Keratinocyte (primary cell): Measurements from ENCODE around the gene MSGN1. TPM values are rescaled to one million over a fixed set of nuclear protein-coding genes. Genes with fewer than 3 reads are reported as not detected.

ENCODE experiments used
- DNase-seq: peaks from one replicate; pipeline ENCODE4 v3.0.0-alpha.2; 2011; ENCODE audit warnings: low read depth, missing footprints, low spot score
- FAIRE-seq: peaks from 2 replicates; lab custom pipeline; 2011; peaks lifted over from hg19 to GRCh38; lab: Jason Lieb, UNC
- H2AFZ ChIP-seq: 2 replicates; pipeline ENCODE4 v1.6.0; 2012; ENCODE audit warnings: low read length, control low read depth, inconsistent platforms; ENCODE audit not compliant: control insufficient read depth
- H3K27ac ChIP-seq: 2 replicates; pipeline ENCODE4 v1.5.1; 2011; ENCODE audit warnings: low read length; ENCODE audit not compliant: control insufficient read depth, insufficient read depth
- H3K27me3 ChIP-seq: 3 replicates; pipeline ENCODE4 v1.6.0; 2011; ENCODE audit warnings: low read length; ENCODE audit not compliant: control insufficient read depth, insufficient read depth; ENCODE audit errors: extremely low read depth
- H3K36me3 ChIP-seq, 2 experiments: 2 replicates in 1 of 2; 3 replicates in 1 of 2; pipeline ENCODE4 v1.5.1; 2011; ENCODE audit warnings: low read length in 2 of 2, mild to moderate bottlenecking in 1 of 2; ENCODE audit not compliant: control insufficient read depth in 2 of 2, insufficient read depth in 2 of 2; ENCODE audit errors: extremely low read depth in 1 of 2
- H3K4me1 ChIP-seq: 3 replicates; pipeline ENCODE4 v1.5.1; 2011; ENCODE audit warnings: low read length; ENCODE audit not compliant: control insufficient read depth, insufficient read depth; ENCODE audit errors: extremely low read depth
- H3K4me2 ChIP-seq: 3 replicates; pipeline ENCODE4 v1.6.0; 2011; ENCODE audit warnings: low read depth, low read length; ENCODE audit not compliant: control insufficient read depth, insufficient read depth; ENCODE audit errors: extremely low read depth
- H3K4me3 ChIP-seq, 3 experiments: fragments of 200-600 bp in 1 of 3; sonication (generic) in 1 of 3; 2 replicates in 2 of 3; 3 replicates in 1 of 3; pipeline ENCODE4 v1.5.1; 2011 to 2016; ENCODE audit warnings: low read length in 3 of 3, mild to moderate bottlenecking in 3 of 3, control low read depth in 2 of 3, inconsistent platforms in 1 of 3, low read depth in 1 of 3, mixed read lengths in 1 of 3, mixed run types in 1 of 3, moderate library complexity in 1 of 3; ENCODE audit not compliant: control insufficient read depth in 2 of 3, insufficient read depth in 2 of 3; ENCODE audit errors: extremely low read depth in 1 of 3
- H3K79me2 ChIP-seq: 2 replicates; pipeline ENCODE4 v1.6.0; 2012; ENCODE audit warnings: low read length; ENCODE audit not compliant: control insufficient read depth, insufficient read depth
- H3K9ac ChIP-seq: 3 replicates; pipeline ENCODE4 v1.6.0; 2011; ENCODE audit warnings: low read length; ENCODE audit not compliant: control insufficient read depth, insufficient read depth; ENCODE audit errors: extremely low read depth
- H3K9me1 ChIP-seq: 3 replicates; pipeline ENCODE4 v1.6.0; 2011; ENCODE audit warnings: low read length; ENCODE audit not compliant: control insufficient read depth, insufficient read depth; ENCODE audit errors: extremely low read depth
- H3K9me3 ChIP-seq: 2 replicates; pipeline ENCODE4 v1.5.1; 2012; ENCODE audit warnings: low read depth, low read length; ENCODE audit not compliant: control insufficient read depth
- H4K20me1 ChIP-seq: 3 replicates; pipeline ENCODE4 v1.6.0; 2011; ENCODE audit warnings: low read length; ENCODE audit not compliant: control insufficient read depth, insufficient read depth; ENCODE audit errors: extremely low read depth
- EZH2 ChIP-seq: IDR thresholded peaks from one replicate; pipeline ENCODE4 v1.6.1; 2012; ENCODE audit warnings: inconsistent platforms, mild to moderate bottlenecking, low read length, moderate library complexity
- dilution Hi-C: fragments of 300-500 bp; cut with MboI; formaldehyde crosslinking; loops from one replicate; pipeline ENCODE4 v1.7.0; 2020; ENCODE audit warnings: low sequenced_read_pairs; ENCODE audit not compliant: extremely low pct_ligation_motif_present
- polyA plus RNA-seq, 5 experiments: library from polyadenylated mRNA; depleted of rRNA in 3 of 5; stranded (reverse) in 3 of 5; stranded (forward) in 1 of 5; unstranded in 1 of 5; fragments of >200 nt; gene quantifications; 1 replicate in 1 of 5; 2 replicates in 3 of 5; 3 replicates in 1 of 5; pipeline versions ENCODE4 v1.2.1 to v1.2.3, GENCODE V29; 2011 to 2012; ENCODE audit warnings: missing spikeins in 2 of 5, low read depth in 1 of 5, low replicate concordance in 1 of 5
- TF ChIP-seq, protein P1 (sequence below), 3 experiments: IDR thresholded peaks in 1 of 3; conservative IDR thresholded peaks in 1 of 3; optimal IDR thresholded peaks in 1 of 3; 2 replicates in 2 of 3; 3 replicates in 1 of 3; pipeline versions ENCODE3 to v1.5.1; 2011; ENCODE audit warnings: low read length in 3 of 3, mild to moderate bottlenecking in 3 of 3, moderate library complexity in 2 of 3, control low read depth in 1 of 3, inconsistent platforms in 1 of 3; ENCODE audit not compliant: insufficient read depth in 2 of 3; ENCODE audit errors: extremely low read depth in 1 of 3

The MSGN1 gene
- polyA plus RNA-seq, 1 donor (not counting 4 experiments of a cell fraction or from before 2014, with no cell fraction given), result 0.22 TPM

- Histone ChIP-seq H3K36me3 (no peaks in the 10 kb centered on the region), H3K4me3 (peak overlapping the region in 2 of 3 experiments; percentile 12 to 16), H3K9me3 (no peaks in the 10 kb centered on the region), H3K9ac (peak overlapping the region; percentile 64), H3K27ac (peak overlapping the region; percentile 96), H3K9me1 (no peaks in the 10 kb centered on the region), H4K20me1 (no peaks in the 10 kb centered on the region), H3K27me3 (no peaks in the 10 kb centered on the region), H2AFZ (peak overlapping the region; percentile 51), H3K4me2 (peak overlapping the region; percentile 79), H3K79me2 (no peaks in the 10 kb centered on the region), H3K4me1 (peaks cover 46% of the 10 kb centered on the region)
- FAIRE-seq (peak; percentile 95), DNase-seq (no peak)
- dilution Hi-C loops, result no loop called here
- TF ChIP-seq, protein P1, sequence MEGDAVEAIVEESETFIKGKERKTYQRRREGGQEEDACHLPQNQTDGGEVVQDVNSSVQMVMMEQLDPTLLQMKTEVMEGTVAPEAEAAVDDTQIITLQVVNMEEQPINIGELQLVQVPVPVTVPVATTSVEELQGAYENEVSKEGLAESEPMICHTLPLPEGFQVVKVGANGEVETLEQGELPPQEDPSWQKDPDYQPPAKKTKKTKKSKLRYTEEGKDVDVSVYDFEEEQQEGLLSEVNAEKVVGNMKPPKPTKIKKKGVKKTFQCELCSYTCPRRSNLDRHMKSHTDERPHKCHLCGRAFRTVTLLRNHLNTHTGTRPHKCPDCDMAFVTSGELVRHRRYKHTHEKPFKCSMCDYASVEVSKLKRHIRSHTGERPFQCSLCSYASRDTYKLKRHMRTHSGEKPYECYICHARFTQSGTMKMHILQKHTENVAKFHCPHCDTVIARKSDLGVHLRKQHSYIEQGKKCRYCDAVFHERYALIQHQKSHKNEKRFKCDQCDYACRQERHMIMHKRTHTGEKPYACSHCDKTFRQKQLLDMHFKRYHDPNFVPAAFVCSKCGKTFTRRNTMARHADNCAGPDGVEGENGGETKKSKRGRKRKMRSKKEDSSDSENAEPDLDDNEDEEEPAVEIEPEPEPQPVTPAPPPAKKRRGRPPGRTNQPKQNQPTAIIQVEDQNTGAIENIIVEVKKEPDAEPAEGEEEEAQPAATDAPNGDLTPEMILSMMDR (optimal IDR thresholded peaks at IDR 0.05 in 1 of 3, IDR thresholded peaks at IDR 0.05 in 1 of 3, conservative IDR thresholded peaks at IDR 0.05 in 1 of 3; ENCODE audit: extremely low read depth in 1 of 3, insufficient read depth in 2 of 3, low read length in 3 of 3), result no peak
- TF ChIP-seq EZH2, result no peak
Observed at GRCh38 chr2:17815468-17816184, 634 bp upstream of the MSGN1 start.

- Histone ChIP-seq H3K4me1 (peaks cover 35% of the 10 kb centered on the region), H4K20me1 (no peaks in the 10 kb centered on the region), H3K36me3 (no peaks in the 10 kb centered on the region), H3K9ac (no peak overlapping the region), H3K27me3 (no peaks in the 10 kb centered on the region), H3K4me3 (no peak overlapping the region), H3K9me3 (no peaks in the 10 kb centered on the region), H3K9me1 (no peaks in the 10 kb centered on the region), H3K79me2 (no peaks in the 10 kb centered on the region), H3K27ac (no peak overlapping the region), H2AFZ (no peak overlapping the region), H3K4me2 (no peak overlapping the region)
- DNase-seq (no peak), FAIRE-seq (no peak)
- dilution Hi-C loops, result no loop called here
- TF ChIP-seq, protein P1 (optimal IDR thresholded peaks at IDR 0.05 in 1 of 3, IDR thresholded peaks at IDR 0.05 in 1 of 3, conservative IDR thresholded peaks at IDR 0.05 in 1 of 3; ENCODE audit: extremely low read depth in 1 of 3, insufficient read depth in 2 of 3, low read length in 3 of 3), result no peak
- no peak for TF ChIP-seq EZH2
Observed at GRCh38 chr2:17818235-17818815, 2.1 kb downstream of the MSGN1 start.
